GM20000 (cell line): Measurements from ENCODE around the gene CDHR3.
A peak's percentile ranks its signal among the peaks of the same experiment; 100 is the strongest.

Experiments used
- DNase-seq: peaks from one replicate; pipeline ENCODE4 v3.0.0; 2012; ENCODE audit warnings: low spot score
- TF ChIP-seq, protein P1 (sequence below): IDR thresholded peaks from 2 replicates; pipeline ENCODE4 v1.5.1; 2012; ENCODE audit warnings: mild to moderate bottlenecking, control low read depth; ENCODE audit errors: extremely low read depth, missing control alignments

Gene CDHR3

DNA sequence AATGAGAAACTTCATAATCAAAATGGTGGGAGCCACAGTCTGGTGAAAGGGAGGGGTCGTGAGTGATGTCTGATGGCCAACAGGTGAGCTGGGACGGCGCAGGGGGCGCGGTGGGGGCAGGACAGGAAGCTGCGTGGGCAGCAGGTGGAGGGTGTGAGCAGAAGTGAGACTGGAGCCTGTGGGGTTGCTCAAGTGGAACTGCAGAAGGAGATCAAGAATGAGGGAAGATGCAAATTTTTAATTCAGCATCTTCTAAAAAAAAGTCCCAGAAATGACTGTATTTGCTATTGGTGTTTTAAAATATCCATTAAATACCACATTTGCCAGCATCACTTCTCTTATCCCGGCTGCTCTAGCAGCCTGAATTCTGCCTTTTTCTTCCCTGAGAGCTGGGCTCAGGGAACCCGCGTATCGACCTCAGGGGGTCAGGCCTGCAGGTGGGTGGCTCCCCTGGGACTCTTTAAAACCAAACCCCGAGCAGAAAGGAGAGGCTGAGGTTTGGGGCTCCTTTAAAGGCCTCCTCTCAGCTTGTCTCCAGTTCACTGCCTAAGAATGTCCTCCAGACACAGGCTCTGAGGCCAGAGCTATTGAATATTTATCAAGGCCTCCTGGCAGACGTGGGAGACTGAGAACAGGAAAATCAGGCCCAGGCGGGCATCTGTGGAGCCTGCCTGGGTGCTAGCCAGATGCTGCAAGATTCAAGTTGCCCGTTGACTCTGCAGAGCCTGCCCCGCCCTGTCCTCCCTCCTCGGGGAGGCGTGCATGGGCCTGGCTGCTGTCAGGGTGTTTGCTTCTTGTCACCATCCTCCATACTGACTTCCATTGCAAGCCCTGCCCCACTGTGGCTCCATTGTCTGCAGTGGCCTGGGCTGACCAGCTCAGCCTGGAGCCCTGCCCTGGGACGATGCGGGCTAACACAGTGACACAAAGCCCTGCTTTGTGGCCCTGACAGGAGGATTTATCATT is 95.2 kb downstream of the CDHR3 start:
- TF ChIP-seq, protein P1, sequence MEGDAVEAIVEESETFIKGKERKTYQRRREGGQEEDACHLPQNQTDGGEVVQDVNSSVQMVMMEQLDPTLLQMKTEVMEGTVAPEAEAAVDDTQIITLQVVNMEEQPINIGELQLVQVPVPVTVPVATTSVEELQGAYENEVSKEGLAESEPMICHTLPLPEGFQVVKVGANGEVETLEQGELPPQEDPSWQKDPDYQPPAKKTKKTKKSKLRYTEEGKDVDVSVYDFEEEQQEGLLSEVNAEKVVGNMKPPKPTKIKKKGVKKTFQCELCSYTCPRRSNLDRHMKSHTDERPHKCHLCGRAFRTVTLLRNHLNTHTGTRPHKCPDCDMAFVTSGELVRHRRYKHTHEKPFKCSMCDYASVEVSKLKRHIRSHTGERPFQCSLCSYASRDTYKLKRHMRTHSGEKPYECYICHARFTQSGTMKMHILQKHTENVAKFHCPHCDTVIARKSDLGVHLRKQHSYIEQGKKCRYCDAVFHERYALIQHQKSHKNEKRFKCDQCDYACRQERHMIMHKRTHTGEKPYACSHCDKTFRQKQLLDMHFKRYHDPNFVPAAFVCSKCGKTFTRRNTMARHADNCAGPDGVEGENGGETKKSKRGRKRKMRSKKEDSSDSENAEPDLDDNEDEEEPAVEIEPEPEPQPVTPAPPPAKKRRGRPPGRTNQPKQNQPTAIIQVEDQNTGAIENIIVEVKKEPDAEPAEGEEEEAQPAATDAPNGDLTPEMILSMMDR = no peak
- DNase-seq = peak; percentile 70

DNA sequence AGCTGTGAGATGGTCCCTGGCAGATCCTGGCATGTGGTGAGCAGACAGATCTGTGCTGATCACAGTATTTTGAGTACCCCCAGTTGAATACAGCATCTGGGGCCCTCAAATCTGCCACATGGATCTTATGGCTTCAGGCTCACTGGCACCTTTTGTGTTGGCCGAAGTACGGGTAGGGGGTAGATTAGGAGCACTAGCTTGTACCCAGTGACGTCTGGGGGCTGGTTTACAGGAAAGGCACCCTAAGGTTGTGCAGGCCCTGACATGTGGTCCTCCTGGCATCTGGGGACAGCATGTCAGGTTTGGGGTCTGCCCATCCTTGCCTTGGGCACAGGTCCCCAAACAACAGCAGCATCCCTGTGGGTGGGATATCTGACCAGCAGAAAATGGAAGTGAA is 95.9 kb downstream of the CDHR3 start:
- TF ChIP-seq, protein P1 = no peak
- DNase-seq = no peak

DNA sequence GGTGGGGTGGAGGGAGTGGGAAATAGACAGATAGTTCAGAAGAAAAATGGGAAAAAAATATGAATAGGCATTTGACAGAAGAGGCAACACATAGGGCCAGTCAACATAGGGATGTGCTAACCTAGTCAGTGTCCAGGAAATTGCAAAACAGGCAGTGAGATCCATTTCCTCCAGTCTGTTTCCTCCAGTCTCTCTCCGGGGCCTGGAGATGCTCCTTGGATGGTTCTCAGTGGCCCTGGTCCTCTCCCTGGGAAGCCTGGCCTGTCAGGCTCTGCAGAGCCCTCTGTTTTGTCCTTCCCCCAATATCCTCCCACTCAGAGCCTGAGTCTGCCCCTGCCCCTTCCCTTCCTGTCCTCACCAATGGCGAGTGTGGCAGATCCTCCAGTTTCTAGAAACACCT is 96.5 kb downstream of the CDHR3 start:
- no peak for DNase-seq
- TF ChIP-seq, protein P1 = no peak

DNA sequence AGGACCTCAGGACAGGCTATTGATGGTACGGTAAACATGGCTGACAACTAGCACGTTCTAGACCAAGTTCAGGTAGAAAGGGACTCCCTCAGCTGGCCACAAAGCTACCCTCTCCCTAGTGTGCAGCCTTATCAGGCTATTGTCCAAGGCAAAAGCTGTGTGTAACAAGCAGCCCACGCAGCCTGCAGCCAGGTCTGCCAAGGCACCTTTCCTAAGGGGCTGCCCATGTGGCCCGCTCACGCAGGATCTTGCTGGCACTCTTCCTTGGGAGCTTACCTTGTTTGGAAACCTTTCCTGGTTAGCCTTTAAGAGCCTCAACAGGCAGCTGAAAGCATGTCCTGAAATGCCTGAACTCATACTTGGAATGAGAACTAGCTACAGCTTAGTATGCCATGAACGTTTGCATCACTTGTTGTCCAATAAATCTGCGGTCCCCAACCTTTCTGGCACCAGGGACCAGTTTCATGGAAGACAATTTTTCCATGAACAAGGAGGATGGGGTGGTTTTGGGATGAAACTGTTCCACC is 97.4 kb downstream of the CDHR3 start:
- TF ChIP-seq, protein P1 = no peak
- DNase-seq = no peak

DNA sequence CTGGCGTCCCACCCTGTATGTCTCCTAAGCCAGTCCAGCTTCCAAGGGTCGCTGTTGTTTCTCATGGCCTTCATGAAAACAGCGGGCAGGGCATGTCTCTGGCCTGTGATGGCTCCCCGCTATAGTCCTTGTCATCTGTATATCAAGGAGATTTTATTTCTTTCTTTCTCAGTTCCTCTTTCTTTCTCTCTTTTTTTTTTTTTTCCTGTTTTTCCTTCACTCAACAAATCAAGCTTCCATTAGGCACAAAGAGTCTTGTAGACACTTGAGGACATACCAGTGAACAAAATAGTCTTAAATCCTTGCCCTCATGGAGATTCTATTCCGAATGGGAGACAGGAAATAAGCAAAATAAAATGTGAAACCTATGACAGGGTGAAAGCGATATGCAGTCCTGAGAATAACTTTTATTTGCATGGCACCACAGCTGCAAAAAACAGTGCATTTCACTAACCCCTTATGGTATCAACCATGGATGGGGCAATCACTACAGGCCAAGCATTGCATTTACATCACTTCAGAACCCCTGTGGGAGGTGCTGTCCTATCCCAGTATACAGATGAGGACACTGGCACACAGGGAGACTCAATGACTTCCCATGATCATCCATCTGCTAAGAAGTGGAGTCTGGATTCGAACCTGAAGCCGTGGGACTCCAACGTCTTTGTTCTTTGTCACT is 98.4 kb downstream of the CDHR3 start:
- TF ChIP-seq, protein P1 = no peak
- peak; percentile 44 for DNase-seq

DNA sequence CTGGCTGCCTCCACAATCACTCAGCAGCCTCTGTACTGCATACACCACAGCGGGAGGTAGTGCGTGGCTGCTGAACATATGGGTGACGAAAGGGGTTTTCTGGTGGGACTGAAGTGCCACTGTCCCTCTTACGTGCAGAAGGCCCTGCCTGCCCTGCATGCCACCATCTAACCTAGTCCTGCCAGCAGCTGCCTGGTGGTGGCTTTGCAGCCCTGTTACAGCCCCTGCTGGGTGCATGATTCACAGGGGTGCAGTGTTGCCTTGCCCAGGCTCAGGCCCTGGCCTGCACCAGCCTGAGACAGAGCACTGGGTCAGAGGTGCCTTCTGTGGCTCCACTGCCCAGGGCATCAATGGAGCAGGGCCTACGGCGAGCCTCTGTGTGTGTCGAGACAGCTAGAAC is 98.9 kb downstream of the CDHR3 start:
- DNase-seq = no peak
- TF ChIP-seq, protein P1 = no peak

DNA sequence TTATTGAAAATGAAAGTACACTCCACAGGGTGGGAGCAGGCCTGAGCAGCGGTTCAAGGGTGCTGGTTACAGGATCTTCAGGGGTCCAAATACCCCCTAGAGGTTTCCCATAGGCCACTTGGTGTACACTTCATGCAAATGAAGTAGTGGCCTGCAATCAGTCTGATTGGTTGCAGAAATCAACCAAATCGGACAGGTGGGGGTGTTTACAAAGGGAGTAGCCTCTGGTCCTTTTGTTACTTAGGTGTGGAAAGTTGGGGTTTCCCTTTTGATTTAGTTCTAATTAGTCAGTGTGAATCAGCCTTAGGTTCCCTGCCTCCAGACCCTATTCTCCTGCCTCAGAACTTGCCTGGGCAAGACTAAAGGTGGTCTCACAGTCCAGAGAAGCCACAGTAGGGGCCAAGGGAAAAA is 99.5 kb downstream of the CDHR3 start:
- TF ChIP-seq, protein P1 = no peak
- DNase-seq = no peak
